ENCODE measurements around the gene CCDC136.

GRCh38 chr7:128774029-128774689, 17.6 kb upstream of the CCDC136 start:
- TF ChIP-seq, protein P1, sequence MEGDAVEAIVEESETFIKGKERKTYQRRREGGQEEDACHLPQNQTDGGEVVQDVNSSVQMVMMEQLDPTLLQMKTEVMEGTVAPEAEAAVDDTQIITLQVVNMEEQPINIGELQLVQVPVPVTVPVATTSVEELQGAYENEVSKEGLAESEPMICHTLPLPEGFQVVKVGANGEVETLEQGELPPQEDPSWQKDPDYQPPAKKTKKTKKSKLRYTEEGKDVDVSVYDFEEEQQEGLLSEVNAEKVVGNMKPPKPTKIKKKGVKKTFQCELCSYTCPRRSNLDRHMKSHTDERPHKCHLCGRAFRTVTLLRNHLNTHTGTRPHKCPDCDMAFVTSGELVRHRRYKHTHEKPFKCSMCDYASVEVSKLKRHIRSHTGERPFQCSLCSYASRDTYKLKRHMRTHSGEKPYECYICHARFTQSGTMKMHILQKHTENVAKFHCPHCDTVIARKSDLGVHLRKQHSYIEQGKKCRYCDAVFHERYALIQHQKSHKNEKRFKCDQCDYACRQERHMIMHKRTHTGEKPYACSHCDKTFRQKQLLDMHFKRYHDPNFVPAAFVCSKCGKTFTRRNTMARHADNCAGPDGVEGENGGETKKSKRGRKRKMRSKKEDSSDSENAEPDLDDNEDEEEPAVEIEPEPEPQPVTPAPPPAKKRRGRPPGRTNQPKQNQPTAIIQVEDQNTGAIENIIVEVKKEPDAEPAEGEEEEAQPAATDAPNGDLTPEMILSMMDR (IDR thresholded peaks at IDR 0.05) = no peak
- TF ChIP-seq POLR2AphosphoS5 (IDR thresholded peaks at IDR 0.05; ENCODE audit: low read depth, low read length) = no peak
- TF ChIP-seq REST (IDR thresholded peaks at IDR 0.05; ENCODE audit: insufficient read depth in 1 of 2, low read depth in 2 of 2, low read length in 1 of 2) = no peak
- no peak for TF ChIP-seq TCF7L2 (IDR thresholded peaks at IDR 0.05; ENCODE audit: low read depth, low read length)
- no peak for TF ChIP-seq SIN3A (IDR thresholded peaks at IDR 0.05; ENCODE audit: borderline replicate concordance, insufficient read depth, low read depth, low read length)

Data from Panc1 (cell line).